ENCODE data around the gene PPP6R3. TPM values are rescaled to one million over a fixed set of nuclear protein-coding genes. Genes with fewer than 3 reads are reported as not detected.

PPP6R3 gene
- total and polyA plus RNA-seq, 2 donors (not counting 3 experiments of a cell fraction or from before 2014, with no cell fraction given) = 31.7 to 98.8 TPM

GRCh38 chr11:68508425-68508824, 47.9 kb downstream of the PPP6R3 start:
- dilution Hi-C loops (cut with MboI; ENCODE audit: extremely low pct_ligation_motif_present, low sequenced_read_pairs) (no loop called here), intact Hi-C loops (cut with micrococcal nuclease) (no loop called here)
- Histone ChIP-seq H3K9ac (replicated peaks; ENCODE audit: extremely low read depth, insufficient read depth, low read length) (no peak overlapping the region), H3K9me1 (replicated peaks; ENCODE audit: control insufficient read depth, extremely low read depth, insufficient read depth, low read length) (no peaks in the 10 kb centered on the region), H3K9me3 (replicated peaks; ENCODE audit: control insufficient read depth, insufficient read depth, low read length) (no peaks in the 10 kb centered on the region), H3K27ac (ENCODE audit: insufficient read depth, low read depth, low read length) (no peak overlapping the region), H3K4me3 (replicated peaks in 1 of 3; ENCODE audit: insufficient read depth in 1 of 3, low read depth in 1 of 3, low read length in 3 of 3) (no peak overlapping the region), H4K20me1 (replicated peaks; ENCODE audit: control insufficient read depth, extremely low read depth, insufficient read depth, low read length) (peaks cover 12% of the 10 kb centered on the region), H3K4me1 (ENCODE audit: control insufficient read depth, extremely low read depth, insufficient read depth, low read length) (peaks cover 5% of the 10 kb centered on the region), H2AFZ (ENCODE audit: low read depth, low read length) (no peak overlapping the region), H3K36me3 (ENCODE audit: control insufficient read depth in 2 of 2, extremely low read depth in 1 of 2, insufficient read depth in 2 of 2, low read length in 2 of 2) (no peaks in the 10 kb centered on the region), H3K79me2 (ENCODE audit: control insufficient read depth, insufficient read depth, low read length) (peaks cover 98% of the 10 kb centered on the region), H3K4me2 (ENCODE audit: insufficient read depth, low read length) (no peak overlapping the region), H3K27me3 (ENCODE audit: control insufficient read depth in 2 of 2, insufficient read depth in 2 of 2, low read length in 2 of 2) (no peaks in the 10 kb centered on the region)
- FAIRE-seq (no peak), DNase-seq (ENCODE audit: low read depth, low spot score) (no peak)
- TF ChIP-seq GATA2 (IDR thresholded peaks at IDR 0.05; ENCODE audit: insufficient read depth, insufficient read length, low read depth, low read length) = no peak
- no peak for TF ChIP-seq FOS (IDR thresholded peaks at IDR 0.05; ENCODE audit: borderline replicate concordance, insufficient read depth, low read length)
- no peak for TF ChIP-seq MYC (IDR thresholded peaks at IDR 0.05; ENCODE audit: low read depth, low read length)
- no peak for TF ChIP-seq POLR2A (IDR thresholded peaks at IDR 0.05; ENCODE audit: low read depth, low read length)
- TF ChIP-seq EZH2 (IDR thresholded peaks at IDR 0.05; ENCODE audit: borderline replicate concordance, low read depth, low read length, severe bottlenecking) = no peak
- no peak for TF ChIP-seq JUN (IDR thresholded peaks at IDR 0.05; ENCODE audit: borderline replicate concordance, insufficient read depth, insufficient read length, low read depth)
- TF ChIP-seq MAX (IDR thresholded peaks at IDR 0.05; ENCODE audit: insufficient read depth, insufficient read length) = no peak
- TF ChIP-seq CTCF (IDR thresholded peaks at IDR 0.05; ENCODE audit: extremely low read depth in 1 of 2, insufficient read depth in 1 of 2, low read depth in 1 of 2, low read length in 2 of 2) = no peak
- TF ChIP-seq POLR2AphosphoS5 (IDR thresholded peaks at IDR 0.05; ENCODE audit: insufficient read depth, low read depth, low read length) = no peak
- ChIA-PET POLR2A (no interaction called here), CTCF (interaction anchor here (2.8 kb wide), 1 partner anchor 12 kb away, joined by 11 read pairs; no protein-coding TSS in a partner anchor)
- no TSS peak for BruUV-seq (replicated peaks)

All from endothelial cell of umbilical vein (primary cell).